Endothelial cell of umbilical vein (primary cell): ENCODE measurements around the gene HIVEP3. TPM values are rescaled to one million over a fixed set of nuclear protein-coding genes. Genes with fewer than 3 reads are reported as not detected.

Source experiments
- BruUV-seq: library from RNA; stranded (reverse); fragments of 400-500 nt; replicated peaks from 2 replicates; lab custom pipeline; 2021; lab: Mats Ljungman, UMichigan
- CTCF ChIA-PET: fragments of 300-600, 350-600 bp; sonication (Branson Sonifier 250); formaldehyde crosslinking; loops from one replicate; lab custom pipeline; 2021; ENCODE audit warnings: antibody characterized with exemption, inconsistent platforms; lab: Charles Lee
- POLR2A ChIA-PET: fragments of 300-600, 350-600 bp; sonication (Branson Sonifier 250); formaldehyde crosslinking; loops from one replicate; lab custom pipeline; 2021; ENCODE audit warnings: antibody characterized with exemption, inconsistent platforms; lab: Charles Lee
- DNase-seq: peaks from one replicate; pipeline ENCODE4 v3.0.0-alpha.2; 2011; ENCODE audit warnings: low read depth, low spot score
- FAIRE-seq: peaks from 2 replicates; lab custom pipeline; 2011; peaks lifted over from hg19 to GRCh38; lab: Jason Lieb, UNC
- H2AFZ ChIP-seq: 2 replicates; pipeline ENCODE4 v1.6.0; 2012; ENCODE audit warnings: low read depth, low read length, control low read depth, inconsistent platforms
- H3K27ac ChIP-seq: 2 replicates; pipeline ENCODE4 v1.5.1; 2011; ENCODE audit warnings: low read depth, mild to moderate bottlenecking, control low read depth, low read length, moderate library complexity; ENCODE audit not compliant: insufficient read depth
- H3K27me3 ChIP-seq, 2 experiments: 2 replicates each; pipeline versions ENCODE4 v1.6.0 to v1.6.1; 2011; ENCODE audit warnings: low read length in 2 of 2, mixed read lengths in 1 of 2; ENCODE audit not compliant: control insufficient read depth in 2 of 2, insufficient read depth in 2 of 2
- H3K36me3 ChIP-seq, 2 experiments: 2 replicates in 1 of 2; 3 replicates in 1 of 2; pipeline ENCODE4 v1.5.1; 2011; ENCODE audit warnings: low read length in 2 of 2, mild to moderate bottlenecking in 1 of 2, moderate library complexity in 1 of 2; ENCODE audit not compliant: control insufficient read depth in 2 of 2, insufficient read depth in 2 of 2; ENCODE audit errors: extremely low read depth in 1 of 2
- H3K4me1 ChIP-seq: 3 replicates; pipeline ENCODE4 v1.5.1; 2011; ENCODE audit warnings: mild to moderate bottlenecking, low read length; ENCODE audit not compliant: control insufficient read depth, insufficient read depth; ENCODE audit errors: extremely low read depth
- H3K4me2 ChIP-seq: 2 replicates; pipeline ENCODE4 v1.6.1; 2011; ENCODE audit warnings: low read length, control low read depth, mixed read lengths; ENCODE audit not compliant: insufficient read depth
- H3K4me3 ChIP-seq, 3 experiments: fragments of 200-600 bp in 1 of 3; sonication (generic), shearing (Covaris generic) in 1 of 3; replicated peaks in 1 of 3; 2 replicates each; pipeline ENCODE4 v1.5.1; 2011 to 2016; ENCODE audit warnings: control low read depth in 3 of 3, low read length in 3 of 3, mild to moderate bottlenecking in 2 of 3, inconsistent platforms in 1 of 3, low read depth in 1 of 3, moderate library complexity in 1 of 3; ENCODE audit not compliant: insufficient read depth in 1 of 3
- H3K79me2 ChIP-seq: 2 replicates; pipeline ENCODE4 v1.6.0; 2012; ENCODE audit warnings: low read length, inconsistent platforms; ENCODE audit not compliant: control insufficient read depth, insufficient read depth
- H3K9ac ChIP-seq: replicated peaks from 2 replicates; pipeline ENCODE3; 2011; ENCODE audit warnings: low read length, control low read depth; ENCODE audit not compliant: insufficient read depth; ENCODE audit errors: extremely low read depth
- H3K9me1 ChIP-seq: replicated peaks from 3 replicates; pipeline ENCODE4 v1.6.0; 2011; ENCODE audit warnings: mild to moderate bottlenecking, low read length; ENCODE audit not compliant: control insufficient read depth, insufficient read depth; ENCODE audit errors: extremely low read depth
- H3K9me3 ChIP-seq: replicated peaks from 2 replicates; pipeline ENCODE4 v1.5.1; 2012; ENCODE audit warnings: low read length, inconsistent platforms; ENCODE audit not compliant: control insufficient read depth, insufficient read depth
- H4K20me1 ChIP-seq: replicated peaks from 2 replicates; pipeline ENCODE3; 2011; ENCODE audit warnings: mild to moderate bottlenecking, low read length; ENCODE audit not compliant: control insufficient read depth, insufficient read depth; ENCODE audit errors: extremely low read depth
- CTCF ChIP-seq, 2 donors: IDR thresholded peaks; 1 replicate in 1 of 2; 2 replicates in 1 of 2; pipeline ENCODE4 v1.5.1; 2011; ENCODE audit warnings: low read length in 2 of 2, mild to moderate bottlenecking in 2 of 2, moderate library complexity in 2 of 2, control low read depth in 1 of 2, inconsistent platforms in 1 of 2, low read depth in 1 of 2; ENCODE audit not compliant: insufficient read depth in 1 of 2; ENCODE audit errors: extremely low read depth in 1 of 2
- EZH2 ChIP-seq: IDR thresholded peaks from 2 replicates; pipeline ENCODE4 v1.6.1; 2012; ENCODE audit warnings: borderline replicate concordance, low read depth, mild to moderate bottlenecking, moderate library complexity, low read length, inconsistent platforms; ENCODE audit not compliant: severe bottlenecking
- FOS ChIP-seq: IDR thresholded peaks from 2 replicates; pipeline ENCODE4 v1.6.1; 2011; ENCODE audit warnings: mild to moderate bottlenecking, low read length, moderate library complexity, borderline replicate concordance; ENCODE audit not compliant: insufficient read depth
- GATA2 ChIP-seq: IDR thresholded peaks from 2 replicates; pipeline ENCODE4 v1.7.0; 2011; ENCODE audit warnings: low read depth, mild to moderate bottlenecking, moderate library complexity, mixed read lengths, low read length; ENCODE audit not compliant: insufficient read length, insufficient read depth
- JUN ChIP-seq: IDR thresholded peaks from 2 replicates; pipeline ENCODE4 v1.6.1; 2011; ENCODE audit warnings: borderline replicate concordance, low read depth; ENCODE audit not compliant: insufficient read length, insufficient read depth
- MAX ChIP-seq: IDR thresholded peaks from 2 replicates; pipeline ENCODE4 v1.6.1; 2011; ENCODE audit not compliant: insufficient read depth, insufficient read length
- MYC ChIP-seq: IDR thresholded peaks from one replicate; pipeline ENCODE4 v1.6.1; 2011; ENCODE audit warnings: mild to moderate bottlenecking, low read depth, low read length
- POLR2A ChIP-seq: IDR thresholded peaks from 2 replicates; pipeline ENCODE4 v1.6.1; 2012; ENCODE audit warnings: low read depth, mild to moderate bottlenecking, control low read depth, low read length
- POLR2AphosphoS5 ChIP-seq: IDR thresholded peaks from 2 replicates; pipeline ENCODE4 v1.6.1; 2012; ENCODE audit warnings: low read depth, mild to moderate bottlenecking, control low read depth, low read length, moderate library complexity; ENCODE audit not compliant: insufficient read depth
- dilution Hi-C: fragments of 300-500 bp; cut with MboI; formaldehyde crosslinking; loops from one replicate; pipeline ENCODE4 v1.15.0; 2019; ENCODE audit warnings: low sequenced_read_pairs; ENCODE audit not compliant: extremely low pct_ligation_motif_present
- intact Hi-C: fragments of 100-400 bp; cut with micrococcal nuclease; formaldehyde crosslinking; loops from one replicate; pipeline ENCODE4 v1.10.0; 2022
- polyA plus RNA-seq, 4 experiments: library from polyadenylated mRNA; depleted of rRNA in 3 of 4; stranded (reverse) in 3 of 4; unstranded in 1 of 4; fragments of >200 nt; gene quantifications; 2 replicates each; pipeline versions ENCODE4 v1.2.1 to v1.2.3, GENCODE V29; 2011 to 2012; ENCODE audit warnings: missing spikeins in 1 of 4
- total RNA-seq: library from RNA; stranded (reverse); gene quantifications from 2 replicates; pipeline ENCODE4 v1.2.3, GENCODE V29; 2021

HIVEP3 gene
- total and polyA plus RNA-seq, 2 donors (not counting 3 experiments of a cell fraction or from before 2014, with no cell fraction given) = 3.4 to 4.0 TPM

- CTCF ChIA-PET = interaction anchor here (0.8 to 1.4 kb wide), 2 partner anchors 14 to 77 kb away, joined by 3 to 4 read pairs; no protein-coding TSS in a partner anchor
- Histone ChIP-seq H3K9ac (no peak overlapping the region), H4K20me1 (no peaks in the 10 kb centered on the region), H3K79me2 (no peaks in the 10 kb centered on the region), H3K4me1 (no peaks in the 10 kb centered on the region), H3K4me3 (no peak overlapping the region), H3K27ac (no peak overlapping the region), H3K4me2 (no peak overlapping the region), H3K9me1 (no peaks in the 10 kb centered on the region), H3K27me3 (no peaks in the 10 kb centered on the region), H3K9me3 (no peaks in the 10 kb centered on the region), H2AFZ (no peak overlapping the region), H3K36me3 (no peaks in the 10 kb centered on the region)
- dilution Hi-C loops = no loop called here
- intact Hi-C loops = no loop called here
- POLR2A ChIA-PET = no interaction called here
- TF ChIP-seq POLR2AphosphoS5 (no peak), POLR2A (no peak), CTCF (IDR thresholded peaks at IDR 0.05; ENCODE audit: extremely low read depth in 1 of 2, insufficient read depth in 1 of 2, low read depth in 1 of 2, low read length in 2 of 2) (no peak), EZH2 (no peak), MAX (no peak), GATA2 (no peak), JUN (no peak), FOS (no peak), MYC (no peak)
- FAIRE-seq (no peak), DNase-seq (no peak)
- BruUV-seq = no TSS peak
Measured at GRCh38 chr1:41592451-41593125, 326.1 kb downstream of the HIVEP3 start.
